HG02973 (cell line): ENCODE results near the gene WASF3.

ENCODE experiments used
- ATAC-seq: cut with Tn5 transposase; IDR thresholded peaks from one replicate; pipeline ENCODE4 v1.9.1; 2021; ENCODE audit warnings: moderate library complexity; ENCODE audit not compliant: unreplicated experiment

The WASF3 gene, protein sequence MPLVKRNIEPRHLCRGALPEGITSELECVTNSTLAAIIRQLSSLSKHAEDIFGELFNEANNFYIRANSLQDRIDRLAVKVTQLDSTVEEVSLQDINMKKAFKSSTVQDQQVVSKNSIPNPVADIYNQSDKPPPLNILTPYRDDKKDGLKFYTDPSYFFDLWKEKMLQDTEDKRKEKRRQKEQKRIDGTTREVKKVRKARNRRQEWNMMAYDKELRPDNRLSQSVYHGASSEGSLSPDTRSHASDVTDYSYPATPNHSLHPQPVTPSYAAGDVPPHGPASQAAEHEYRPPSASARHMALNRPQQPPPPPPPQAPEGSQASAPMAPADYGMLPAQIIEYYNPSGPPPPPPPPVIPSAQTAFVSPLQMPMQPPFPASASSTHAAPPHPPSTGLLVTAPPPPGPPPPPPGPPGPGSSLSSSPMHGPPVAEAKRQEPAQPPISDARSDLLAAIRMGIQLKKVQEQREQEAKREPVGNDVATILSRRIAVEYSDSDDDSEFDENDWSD

DNA sequence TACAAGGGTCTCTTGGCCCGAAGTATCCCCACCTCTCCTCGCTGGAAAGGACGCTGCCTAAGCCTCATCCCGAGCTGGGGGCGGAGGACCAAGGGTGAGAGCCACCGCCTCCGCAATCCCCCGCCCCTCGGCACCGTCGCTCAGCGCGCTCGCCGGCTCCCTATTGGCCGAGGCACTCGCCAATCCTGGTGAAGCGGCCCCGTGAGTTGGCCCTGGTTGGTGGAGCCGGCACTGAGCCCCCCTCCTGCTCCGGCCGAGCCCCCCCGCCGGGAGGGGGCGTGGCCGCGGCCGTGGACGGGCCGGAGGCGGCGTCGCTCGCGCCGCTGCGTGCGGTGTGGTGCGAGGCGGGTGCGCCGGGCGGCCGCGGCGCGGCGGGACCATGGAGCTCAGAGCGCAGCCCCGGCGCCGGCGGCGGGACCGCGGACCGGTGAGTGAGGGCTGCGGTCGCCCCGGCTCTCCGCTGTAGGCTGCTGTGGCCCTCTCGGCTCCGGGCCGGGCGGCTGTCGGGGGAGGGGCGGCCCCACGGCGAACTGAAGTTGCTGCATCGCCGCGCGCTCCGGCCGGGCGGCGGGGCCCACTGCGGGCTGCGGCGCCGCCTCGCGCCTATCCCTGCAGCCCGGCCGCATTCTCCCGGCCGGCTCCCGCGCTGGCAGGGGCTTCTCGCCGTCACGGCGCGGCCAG is at the start of gene WASF3:
Gene WASF3 (plus strand): TSS at position 291 of the 681 bp plus-strand sequence. CDS start 84,588 bp downstream, outside the sequence.
- peak; percentile 93 for ATAC-seq

DNA sequence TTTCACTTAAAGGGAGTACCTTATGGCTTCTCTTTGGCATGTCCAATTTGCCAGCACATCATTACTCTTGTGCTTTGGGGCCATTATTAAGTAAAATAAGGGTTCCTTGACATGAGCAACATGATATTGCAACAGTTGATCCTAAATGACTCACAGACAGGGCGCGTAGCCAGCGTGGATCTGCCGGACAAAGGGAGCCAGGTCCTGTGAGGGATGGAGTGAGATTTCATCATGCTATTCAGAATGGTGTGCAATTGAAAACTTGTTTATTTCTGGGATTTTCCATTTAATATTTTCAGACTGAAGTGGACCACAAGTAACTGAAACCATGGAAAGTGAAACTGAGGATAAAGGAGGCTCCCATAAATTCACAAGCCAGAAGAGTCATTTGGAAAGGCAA is 48.6 kb upstream of the WASF3 start:
- no peak for ATAC-seq

DNA sequence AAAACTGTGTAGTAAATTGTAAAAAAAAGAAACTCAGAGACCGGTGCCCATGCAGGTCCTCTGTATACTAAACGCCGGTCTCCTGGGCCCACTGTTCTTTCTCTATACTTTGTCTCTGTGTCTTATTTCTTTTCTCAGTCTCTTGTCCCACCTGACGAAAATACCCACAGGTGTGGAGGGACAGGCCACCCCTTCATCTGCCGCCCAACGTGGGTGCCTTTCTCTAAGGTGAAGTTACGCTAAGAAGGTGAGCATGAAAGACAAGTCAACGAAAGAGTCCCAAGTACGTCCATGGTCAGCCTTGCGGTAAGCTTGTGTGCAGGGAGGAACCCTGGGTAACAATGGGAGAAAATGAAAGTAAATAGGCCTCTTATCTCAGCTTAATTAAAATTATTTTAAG is 48.0 kb upstream of the WASF3 start:
- no peak for ATAC-seq

DNA sequence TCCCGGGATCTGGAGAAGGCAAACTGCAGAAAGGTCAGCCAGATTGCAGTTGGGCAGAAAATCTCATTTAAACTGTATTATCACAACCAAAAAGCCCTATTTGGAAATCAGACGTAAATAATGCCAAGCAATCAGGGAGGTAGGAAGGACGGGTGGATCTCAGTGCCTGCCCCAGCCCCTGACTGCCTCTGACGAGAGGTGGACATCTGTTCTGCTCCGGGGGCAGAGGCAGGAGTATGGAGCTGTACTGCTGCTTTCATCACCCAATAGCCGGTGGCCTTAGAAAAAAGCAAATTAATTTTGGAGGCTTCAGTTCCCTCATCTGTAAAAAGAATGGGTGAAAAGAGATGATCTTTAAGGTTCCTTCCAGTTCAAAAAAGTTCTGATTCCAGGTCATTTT is 43.6 kb upstream of the WASF3 start:
- ATAC-seq = no peak

DNA sequence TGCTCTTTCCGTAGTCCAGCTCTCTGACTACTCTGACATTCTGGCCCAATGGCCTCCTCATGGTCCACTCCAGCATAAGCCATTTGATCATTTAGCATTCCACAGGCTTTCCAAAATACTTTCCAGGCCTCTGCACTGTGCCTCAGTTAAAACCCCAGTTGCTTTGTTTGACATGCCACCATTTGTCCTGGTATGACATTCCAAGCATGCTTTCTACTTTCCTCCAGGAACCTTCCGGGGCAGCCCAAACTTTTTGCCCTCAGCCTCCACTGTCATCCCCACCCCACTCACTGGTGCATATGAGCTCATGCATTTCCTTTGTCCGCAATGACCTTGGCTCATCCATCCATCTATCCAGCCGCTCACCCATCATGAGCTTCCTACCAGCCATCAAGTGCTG is 41.8 kb upstream of the WASF3 start:
- no peak for ATAC-seq

DNA sequence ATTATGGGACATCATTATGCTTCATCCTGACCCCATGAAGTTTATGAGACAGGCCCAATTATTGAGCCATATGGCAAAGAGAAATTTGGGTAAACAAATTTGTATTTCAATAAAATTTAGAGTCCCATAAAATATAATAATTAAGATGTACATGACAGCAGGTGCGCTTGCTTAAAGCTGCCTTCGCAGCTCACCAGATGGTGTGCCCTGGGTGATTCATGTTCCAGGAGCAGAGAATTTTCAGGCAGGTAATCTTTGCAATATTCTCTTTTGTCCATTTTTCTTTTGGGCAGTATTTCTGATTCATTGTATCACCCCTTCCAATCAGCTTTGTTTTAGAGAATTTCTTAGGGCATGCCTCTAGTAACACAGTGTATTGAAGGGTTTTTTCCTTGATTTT is 39.5 kb upstream of the WASF3 start:
- no peak for ATAC-seq

DNA sequence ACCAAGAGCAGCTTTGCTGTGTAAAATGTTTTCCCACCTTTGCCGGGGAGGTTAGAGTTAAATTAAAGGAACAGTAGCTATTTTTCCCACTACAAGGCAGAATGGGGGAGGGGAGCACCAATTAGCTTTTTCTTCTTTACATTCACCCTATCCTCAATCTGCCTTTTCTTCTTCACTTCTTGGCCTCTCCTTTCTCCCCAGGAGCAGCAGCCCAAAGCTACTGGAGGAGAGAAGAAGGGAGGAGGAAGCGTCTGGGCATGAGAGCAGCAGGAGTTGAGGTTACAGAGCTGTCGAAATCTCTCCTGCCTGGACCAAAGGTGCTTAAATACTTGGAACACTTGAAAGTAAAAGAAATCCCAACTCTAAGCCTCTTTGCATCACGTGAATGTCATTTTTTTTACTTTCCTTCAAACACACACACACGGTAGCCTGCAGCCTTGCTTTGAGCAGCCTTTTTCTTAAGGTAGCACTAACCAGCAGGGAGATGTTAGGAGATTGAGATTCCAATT is 39.0 kb upstream of the WASF3 start:
- no peak for ATAC-seq

DNA sequence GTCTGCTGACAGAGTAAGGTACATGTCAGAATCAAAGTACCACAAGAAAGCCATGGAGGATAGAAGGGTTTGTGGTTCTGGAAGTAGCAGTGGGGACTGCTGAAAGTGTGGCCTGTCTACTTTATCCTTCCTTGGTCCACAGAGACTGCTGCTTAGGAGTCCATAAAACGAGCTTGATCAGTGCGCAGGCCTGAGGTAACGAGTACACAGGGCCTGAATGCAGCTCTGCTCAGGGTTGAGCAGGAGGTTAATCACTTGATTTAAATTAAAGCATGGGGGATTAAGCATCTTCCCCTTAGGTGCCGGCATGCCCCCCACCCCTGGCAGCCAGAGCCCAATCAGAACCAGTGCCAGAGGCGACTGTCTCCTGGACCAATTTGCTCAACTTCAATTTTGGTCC is 34.9 kb upstream of the WASF3 start:
- ATAC-seq = no peak

DNA sequence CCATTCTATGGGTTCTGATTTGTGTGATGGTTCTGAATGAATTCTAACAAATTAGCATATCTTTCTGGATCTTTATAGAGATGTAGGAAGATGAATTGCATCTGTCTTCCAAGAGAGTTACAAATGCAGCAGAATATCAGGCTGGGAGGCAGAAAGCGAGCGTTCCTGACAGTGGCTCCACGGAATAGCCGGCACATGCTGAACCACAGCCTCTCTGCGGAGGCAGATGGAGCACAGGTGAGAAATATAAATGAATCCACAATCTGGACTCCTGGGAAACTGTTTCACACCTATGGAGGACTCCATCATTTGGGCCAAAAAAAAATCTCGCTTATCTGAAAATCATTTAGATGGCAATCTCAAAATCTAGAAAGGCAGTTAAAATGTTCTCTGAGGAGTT is 34.5 kb upstream of the WASF3 start:
- no peak for ATAC-seq

GRCh38 chr13:26525528-26525927 is 32.0 kb upstream of the WASF3 start:
- no peak for ATAC-seq

GRCh38 chr13:26526702-26527216 is 30.7 kb upstream of the WASF3 start:
- no peak for ATAC-seq

DNA sequence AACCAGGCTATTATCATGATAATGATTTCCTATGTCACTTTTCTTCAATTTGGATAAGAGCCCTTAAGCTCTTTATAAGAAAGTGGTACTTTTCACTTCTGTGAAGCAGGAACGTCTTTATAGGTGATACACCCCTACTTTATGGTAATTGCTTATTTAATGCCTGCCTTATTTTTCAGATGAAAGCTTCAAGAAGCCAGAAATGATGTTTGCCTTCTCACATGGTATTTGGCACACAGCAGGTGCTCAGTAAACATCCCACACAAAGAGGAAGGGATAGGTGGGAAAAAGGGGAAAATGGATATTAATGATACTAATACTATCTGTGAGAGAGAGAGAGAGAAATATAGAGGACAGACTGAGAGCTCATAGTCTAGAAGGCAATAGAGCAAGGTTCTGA is 29.0 kb upstream of the WASF3 start:
- no peak for ATAC-seq

DNA sequence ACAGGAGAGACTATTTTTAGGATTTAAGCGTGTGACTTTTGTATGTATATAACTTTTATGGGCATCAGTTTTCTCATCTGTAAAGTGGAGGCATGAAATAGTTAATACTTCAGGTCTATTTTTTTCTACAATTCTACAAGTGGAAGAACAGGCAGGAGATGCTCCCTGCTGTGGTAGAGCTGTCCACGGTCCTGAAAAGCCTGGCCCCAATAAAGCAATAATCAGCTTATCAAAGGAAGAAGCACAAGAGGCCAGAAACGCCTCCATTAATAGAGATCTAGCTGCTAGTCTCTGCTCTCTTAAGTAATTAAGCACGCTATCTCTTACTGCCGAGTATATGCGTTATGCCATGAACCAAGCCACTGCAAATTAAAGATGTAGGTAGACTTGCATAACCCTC is 28.0 kb upstream of the WASF3 start:
- no peak for ATAC-seq

- ATAC-seq = no peak
These were observed 25.7 kb upstream of the WASF3 start for GRCh38 chr13:26531742-26532141.

DNA sequence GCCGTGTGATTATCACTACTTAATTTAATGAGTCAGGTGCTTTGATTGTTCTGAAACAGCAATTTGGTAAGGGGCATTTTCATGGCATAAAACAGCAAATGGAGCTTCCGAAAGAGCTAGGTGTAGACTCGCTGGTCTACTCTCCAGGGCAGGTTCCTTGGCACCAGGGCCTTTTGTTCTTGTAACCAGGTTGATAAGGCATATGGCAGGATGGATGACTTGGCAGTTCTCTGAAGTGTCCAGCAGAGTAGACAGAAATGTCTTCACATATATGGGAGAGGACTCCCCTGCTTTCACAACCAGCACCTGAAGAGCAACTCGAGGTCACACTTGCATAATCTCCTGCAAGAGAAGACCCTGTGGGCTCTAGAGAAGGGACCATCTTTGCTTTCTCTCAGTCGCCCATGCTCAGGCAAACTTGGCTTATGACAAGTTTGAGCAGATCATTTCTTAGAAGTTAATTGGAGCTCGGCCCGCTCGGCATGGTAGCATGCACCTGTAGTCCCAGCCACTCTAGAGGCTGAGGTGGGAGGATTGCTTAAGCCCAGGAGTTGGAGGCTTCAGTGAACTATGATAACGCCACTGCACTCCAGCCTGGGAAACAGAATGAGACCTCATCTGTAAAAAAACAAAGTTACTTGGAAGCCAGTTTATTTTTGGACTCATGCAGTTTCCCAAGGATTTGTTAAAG is 23.3 kb upstream of the WASF3 start:
- ATAC-seq = no peak

DNA sequence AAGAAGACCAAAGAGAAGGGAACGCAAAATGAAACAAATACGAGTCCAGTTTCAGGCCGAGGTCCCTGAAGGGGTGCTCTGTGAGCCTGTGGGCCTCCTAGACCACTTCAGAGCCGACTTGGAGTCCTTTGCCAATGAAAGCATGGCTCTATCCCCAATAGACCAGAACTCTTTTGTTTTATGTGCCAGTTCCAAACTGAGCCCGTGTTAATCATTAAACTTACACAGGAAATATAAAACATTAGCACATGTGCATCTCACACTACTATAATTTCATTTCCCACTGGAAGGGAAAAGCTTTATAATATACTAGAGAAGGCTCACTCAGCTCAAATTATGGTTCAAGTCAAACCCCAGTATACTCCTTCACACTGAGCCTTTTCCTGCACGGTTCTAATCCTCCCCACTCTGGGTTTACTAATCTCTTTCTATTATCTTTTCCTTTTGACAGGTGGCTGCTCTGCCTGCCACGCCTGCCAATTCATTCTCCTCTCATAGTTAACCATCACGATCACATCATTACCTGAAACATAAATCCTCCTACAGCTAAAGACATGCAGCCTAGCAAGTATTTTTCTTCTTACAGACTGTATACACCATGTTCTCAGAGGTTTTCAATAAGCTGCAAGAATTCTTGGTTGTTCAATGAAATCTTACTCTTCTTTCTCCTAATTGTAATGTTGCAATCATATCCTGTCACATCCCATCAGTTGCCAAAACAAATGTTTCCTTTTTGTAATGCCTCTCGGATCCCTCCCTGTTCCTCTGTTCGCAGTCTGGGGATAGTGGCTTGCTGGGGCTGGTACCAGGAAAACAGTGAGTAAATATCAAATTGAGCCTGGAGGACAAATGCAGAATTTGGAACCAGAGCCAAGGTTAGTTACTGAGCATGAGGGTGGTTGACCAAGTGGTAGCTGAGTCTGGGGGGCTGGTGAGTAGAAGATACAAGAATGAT is 18.8 kb upstream of the WASF3 start:
- ATAC-seq = no peak

DNA sequence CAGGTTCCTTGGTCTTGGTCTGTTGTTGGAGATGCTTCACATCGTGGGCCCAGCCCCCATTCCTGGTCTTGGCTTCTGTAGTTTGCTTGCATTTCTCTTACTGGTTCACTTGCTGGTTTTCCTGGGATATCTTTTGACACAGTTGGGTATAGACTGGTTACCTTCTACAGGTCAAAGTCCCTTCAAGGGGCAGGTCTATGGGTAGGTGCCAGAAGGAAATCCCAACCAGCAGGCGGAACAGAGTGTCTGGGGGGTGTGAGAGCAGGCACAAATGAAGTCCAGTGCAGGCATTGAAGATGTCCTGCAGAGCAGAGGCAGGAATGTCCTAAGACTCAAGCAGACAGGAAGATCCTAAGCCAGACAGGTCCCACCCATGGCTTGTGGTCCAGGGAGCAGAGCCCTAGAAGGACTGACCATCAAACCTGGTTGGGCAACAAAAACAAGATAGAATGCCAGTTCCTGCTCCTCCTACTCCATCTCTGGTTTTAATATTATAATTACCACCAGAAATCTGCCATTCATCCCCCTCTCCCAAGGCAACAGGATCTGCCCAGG is 17.7 kb upstream of the WASF3 start:
- ATAC-seq = no peak

DNA sequence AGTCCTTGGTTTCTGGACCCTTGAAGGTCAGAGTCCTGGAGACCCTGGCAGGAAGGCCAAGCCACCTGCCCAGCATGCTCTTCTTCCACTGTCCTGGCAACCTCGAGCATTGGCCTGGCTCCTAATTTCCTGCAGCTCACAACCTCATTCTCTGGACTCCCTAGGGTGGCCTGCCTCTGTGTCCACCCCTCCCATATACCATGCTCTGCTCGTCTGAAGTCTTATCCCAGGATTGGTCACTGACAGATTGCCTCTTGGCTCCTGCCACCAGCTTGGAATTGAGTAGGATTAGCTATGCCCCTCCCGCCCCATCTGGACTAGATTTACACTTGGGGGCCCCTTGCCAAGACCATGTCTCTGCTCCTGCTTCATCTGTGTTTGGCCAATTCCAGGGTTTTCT is 17.1 kb upstream of the WASF3 start:
- ATAC-seq = no peak

GRCh38 chr13:26541041-26541440 is 16.4 kb upstream of the WASF3 start:
- no peak for ATAC-seq
